RWPE2 (cell line): ENCODE results near the gene TMEM182.

Experiments used
- ATAC-seq: fragments of 200-7000 bp; cut with Tn5 transposase; 3 replicates; pipeline ENCODE4 v1.9.1; 2021; ENCODE audit warnings: low read depth
- DNase-seq: peaks from one replicate; pipeline ENCODE4 v3.0.0-alpha.2; 2020; ENCODE audit warnings: low spot score
- H3K27ac ChIP-seq: fragments of 450-650 bp; 2 replicates; pipeline ENCODE4 v1.5.1; 2017; ENCODE audit warnings: mild to moderate bottlenecking; ENCODE audit not compliant: poor library complexity, severe bottlenecking
- H3K27me3 ChIP-seq: fragments of 250-450 bp; sonication (Bioruptor Pico); 2 replicates; pipeline ENCODE4 v1.5.1; 2021; ENCODE audit warnings: mild to moderate bottlenecking, moderate library complexity; ENCODE audit not compliant: insufficient read depth, poor library complexity, severe bottlenecking
- H3K36me3 ChIP-seq: fragments of 250-450 bp; sonication (Bioruptor Pico); 2 replicates; pipeline ENCODE4 v1.5.1; 2020; ENCODE audit warnings: low read depth, mild to moderate bottlenecking, moderate library complexity
- H3K4me1 ChIP-seq: fragments of 250-450 bp; sonication (Bioruptor Pico); 2 replicates; pipeline ENCODE4 v1.5.1; 2021; ENCODE audit warnings: mild to moderate bottlenecking, moderate library complexity; ENCODE audit not compliant: insufficient read depth, poor library complexity, severe bottlenecking
- H3K4me3 ChIP-seq: fragments of 250-450 bp; sonication (Bioruptor Pico); 2 replicates; pipeline ENCODE4 v1.5.1; 2021; ENCODE audit warnings: mild to moderate bottlenecking, moderate library complexity; ENCODE audit not compliant: severe bottlenecking
- H3K9me3 ChIP-seq: fragments of 250-450 bp; sonication (Bioruptor Pico); 2 replicates; pipeline ENCODE4 v1.5.1; 2021; ENCODE audit warnings: mild to moderate bottlenecking, moderate library complexity; ENCODE audit not compliant: severe bottlenecking
- TF ChIP-seq, protein P1 (sequence below): fragments of 450-650 bp; IDR thresholded peaks from one replicate; pipeline ENCODE4 v1.5.1; 2017; ENCODE audit warnings: mild to moderate bottlenecking, moderate library complexity; ENCODE audit not compliant: poor library complexity, severe bottlenecking

The TMEM182 gene

DNA sequence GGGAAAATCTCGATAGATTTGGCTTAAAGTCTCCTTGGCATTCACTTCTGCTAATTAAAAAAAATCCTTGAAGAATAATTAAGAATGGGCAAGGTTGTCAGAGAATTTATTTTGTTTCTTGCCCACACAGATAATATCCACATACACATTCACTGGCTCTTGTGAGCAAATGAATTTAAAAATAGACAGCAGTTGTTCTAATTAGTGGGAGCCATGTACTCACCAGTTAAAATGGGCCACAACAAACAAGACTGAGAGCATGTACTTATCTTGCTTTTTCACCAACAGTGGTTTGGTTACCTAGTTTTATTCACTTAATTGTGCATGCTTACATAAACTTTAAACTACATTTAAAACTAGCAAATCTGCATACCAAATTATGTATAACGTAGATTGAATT is 53.5 kb downstream of the TMEM182 start:
- ATAC-seq = no peak
- no peak overlapping the region for H3K27ac ChIP-seq
- no peaks in the 10 kb centered on the region for H3K9me3 ChIP-seq
- DNase-seq = no peak
- H3K4me1 ChIP-seq = no peaks in the 10 kb centered on the region
- no peaks in the 10 kb centered on the region for H3K36me3 ChIP-seq
- no peak overlapping the region for H3K4me3 ChIP-seq
- no peaks in the 10 kb centered on the region for H3K27me3 ChIP-seq
- TF ChIP-seq, protein P1, sequence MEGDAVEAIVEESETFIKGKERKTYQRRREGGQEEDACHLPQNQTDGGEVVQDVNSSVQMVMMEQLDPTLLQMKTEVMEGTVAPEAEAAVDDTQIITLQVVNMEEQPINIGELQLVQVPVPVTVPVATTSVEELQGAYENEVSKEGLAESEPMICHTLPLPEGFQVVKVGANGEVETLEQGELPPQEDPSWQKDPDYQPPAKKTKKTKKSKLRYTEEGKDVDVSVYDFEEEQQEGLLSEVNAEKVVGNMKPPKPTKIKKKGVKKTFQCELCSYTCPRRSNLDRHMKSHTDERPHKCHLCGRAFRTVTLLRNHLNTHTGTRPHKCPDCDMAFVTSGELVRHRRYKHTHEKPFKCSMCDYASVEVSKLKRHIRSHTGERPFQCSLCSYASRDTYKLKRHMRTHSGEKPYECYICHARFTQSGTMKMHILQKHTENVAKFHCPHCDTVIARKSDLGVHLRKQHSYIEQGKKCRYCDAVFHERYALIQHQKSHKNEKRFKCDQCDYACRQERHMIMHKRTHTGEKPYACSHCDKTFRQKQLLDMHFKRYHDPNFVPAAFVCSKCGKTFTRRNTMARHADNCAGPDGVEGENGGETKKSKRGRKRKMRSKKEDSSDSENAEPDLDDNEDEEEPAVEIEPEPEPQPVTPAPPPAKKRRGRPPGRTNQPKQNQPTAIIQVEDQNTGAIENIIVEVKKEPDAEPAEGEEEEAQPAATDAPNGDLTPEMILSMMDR = no peak

DNA sequence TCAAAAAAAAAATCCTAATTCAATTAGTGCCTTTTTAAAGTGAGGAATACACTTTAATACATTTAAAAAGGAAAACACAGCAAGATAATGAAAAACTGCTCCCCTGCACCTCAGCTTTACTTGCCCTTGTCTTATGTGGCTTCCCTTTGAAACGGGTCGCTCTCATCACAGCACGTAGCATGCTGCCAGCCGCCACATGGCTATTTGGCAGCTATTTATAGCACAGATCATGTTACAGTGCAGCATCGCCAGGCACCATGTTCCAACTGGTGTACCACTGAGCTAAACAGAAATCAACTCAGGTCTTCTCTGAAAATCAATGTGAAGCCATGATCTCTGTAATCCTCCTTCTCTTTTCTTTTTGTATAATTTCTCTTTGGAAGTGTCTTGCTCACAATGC is 65.1 kb downstream of the TMEM182 start:
- DNase-seq (no peak), ATAC-seq (no peak)
- no peaks in the 10 kb centered on the region for H3K36me3 ChIP-seq
- TF ChIP-seq, protein P1 = no peak
- no peaks in the 10 kb centered on the region for H3K9me3 ChIP-seq
- H3K27ac ChIP-seq = no peak overlapping the region
- H3K4me3 ChIP-seq = no peak overlapping the region
- H3K4me1 ChIP-seq = no peaks in the 10 kb centered on the region
- H3K27me3 ChIP-seq = no peaks in the 10 kb centered on the region

DNA sequence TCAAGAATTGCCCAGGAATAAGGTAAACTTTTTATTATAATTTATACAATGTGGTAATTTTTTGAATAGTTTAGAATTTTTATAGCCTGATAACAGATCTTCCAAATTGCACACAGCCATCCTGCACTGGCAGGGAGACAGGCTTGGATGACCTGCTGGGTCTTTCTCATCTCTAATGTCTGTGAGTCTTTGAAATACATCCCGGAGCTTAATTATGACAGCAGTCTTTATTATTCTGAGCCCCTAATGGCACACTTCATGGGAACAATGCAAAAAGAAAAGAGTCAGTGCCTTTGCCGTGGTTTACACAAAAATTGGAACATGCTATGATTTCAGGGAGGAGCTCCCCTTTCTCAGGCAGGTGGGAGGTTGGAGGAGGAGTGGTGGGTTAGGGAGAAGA is 71.0 kb downstream of the TMEM182 start:
- TF ChIP-seq, protein P1 = no peak
- Histone ChIP-seq H3K36me3 (no peaks in the 10 kb centered on the region), H3K4me1 (no peaks in the 10 kb centered on the region), H3K4me3 (no peak overlapping the region), H3K27me3 (no peaks in the 10 kb centered on the region), H3K9me3 (no peaks in the 10 kb centered on the region), H3K27ac (no peak overlapping the region)
- ATAC-seq = no peak
- DNase-seq = no peak

DNA sequence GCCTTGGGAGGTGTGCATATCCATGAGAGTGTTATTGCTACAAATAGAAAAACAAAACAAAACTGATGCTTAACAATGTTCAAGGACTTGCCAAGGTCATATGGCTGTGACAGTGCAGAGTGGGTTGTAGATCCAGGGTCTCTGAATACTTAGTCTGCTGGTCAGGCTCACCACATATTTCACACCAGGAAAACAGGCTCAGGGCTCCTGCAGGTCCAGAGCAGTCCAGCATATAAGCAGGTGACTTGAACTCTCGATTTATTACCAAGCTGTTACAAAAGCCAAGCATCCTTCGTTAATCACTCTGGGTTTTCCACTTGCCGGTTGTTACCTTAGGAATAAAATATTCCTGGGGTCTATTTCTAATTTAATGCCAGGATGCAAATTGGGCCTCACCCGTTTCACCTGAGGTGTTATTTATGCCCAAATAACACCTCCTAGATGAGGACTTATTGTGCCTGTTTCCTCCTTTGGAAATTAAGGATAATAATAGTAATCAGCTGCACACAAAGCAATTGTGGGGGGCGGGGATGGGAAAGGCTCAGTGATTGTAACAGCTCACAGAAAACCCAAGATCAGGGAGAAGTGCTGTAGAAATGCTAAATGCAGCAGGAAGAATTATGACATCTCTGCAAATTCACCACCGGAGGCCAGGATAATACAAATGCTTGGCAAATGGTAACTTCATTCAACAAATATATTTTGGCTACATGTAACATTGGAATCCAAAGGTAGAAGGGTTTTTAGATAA is 72.9 kb downstream of the TMEM182 start:
- Histone ChIP-seq H3K36me3 (no peaks in the 10 kb centered on the region), H3K27me3 (no peaks in the 10 kb centered on the region), H3K4me1 (no peaks in the 10 kb centered on the region), H3K9me3 (no peaks in the 10 kb centered on the region), H3K4me3 (no peak overlapping the region), H3K27ac (no peak overlapping the region)
- no peak for DNase-seq
- ATAC-seq = no peak
- TF ChIP-seq, protein P1 = no peak

DNA sequence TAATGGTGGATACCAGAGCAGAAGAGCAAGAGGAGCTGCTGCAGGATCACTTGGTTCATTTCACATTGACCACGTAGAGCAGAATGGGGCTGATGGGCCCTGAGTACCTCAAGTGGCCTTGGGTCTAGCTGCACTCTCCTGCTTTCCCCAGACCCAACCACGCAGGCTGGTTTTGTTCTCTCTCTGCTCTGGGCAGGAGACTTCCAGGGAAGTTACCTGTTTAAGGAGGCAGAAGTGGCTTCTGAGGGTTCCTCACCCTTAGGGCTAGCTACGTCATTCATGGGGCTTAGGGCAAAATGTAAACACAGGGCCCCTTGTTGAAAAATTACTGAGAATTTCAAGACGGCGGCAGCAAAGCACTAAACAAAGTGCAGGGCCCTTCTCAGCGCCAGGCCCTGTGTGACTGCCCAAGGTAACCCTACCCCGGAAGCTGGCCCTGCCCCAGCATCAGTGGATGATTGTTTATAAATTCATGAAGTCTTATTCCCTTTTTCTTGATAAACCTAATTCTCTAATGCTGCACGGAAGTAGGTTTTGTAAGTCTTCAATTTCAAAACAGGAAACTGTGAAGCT is 75.9 kb downstream of the TMEM182 start:
- DNase-seq = no peak
- TF ChIP-seq, protein P1 = no peak
- no peak for ATAC-seq
- H3K9me3 ChIP-seq = no peaks in the 10 kb centered on the region
- H3K4me3 ChIP-seq = no peak overlapping the region
- H3K27me3 ChIP-seq = no peaks in the 10 kb centered on the region
- H3K36me3 ChIP-seq = no peaks in the 10 kb centered on the region
- no peak overlapping the region for H3K27ac ChIP-seq
- H3K4me1 ChIP-seq = no peaks in the 10 kb centered on the region
